ENCODE measurements around the gene TCFL5. TPM values are rescaled to one million over a fixed set of nuclear protein-coding genes. Genes with fewer than 3 reads are reported as not detected.

The TCFL5 gene
- total RNA-seq, 1 donor from 2014 or later, result 11.0 TPM

DNA sequence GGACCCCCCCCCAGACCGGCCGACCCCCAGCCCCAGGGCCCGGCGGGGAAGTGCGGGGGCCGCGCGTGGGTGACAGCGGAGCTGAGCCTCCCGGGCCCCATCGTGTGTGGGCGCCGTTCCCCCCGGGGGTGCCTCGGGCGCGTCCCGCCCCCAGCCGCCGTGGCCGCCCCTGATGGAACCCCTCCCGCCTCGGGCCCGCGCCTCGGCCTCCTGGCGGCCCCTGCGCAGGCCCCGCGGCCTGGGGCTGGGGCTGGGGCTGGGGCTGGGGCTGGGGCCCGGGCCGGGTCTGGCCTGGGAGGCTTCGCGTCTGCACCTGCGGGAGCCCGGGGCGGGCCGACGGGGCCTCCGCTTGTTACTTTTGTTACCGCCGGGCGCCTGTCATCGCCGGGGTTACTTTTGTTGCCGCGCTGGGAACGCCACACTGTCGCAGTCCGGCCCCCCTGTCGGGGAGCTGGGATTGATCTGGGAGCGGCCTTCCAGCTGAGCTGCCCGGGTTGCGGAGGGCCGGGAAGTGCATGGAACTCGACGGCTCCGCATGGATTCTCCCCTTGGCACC is 56.4 kb downstream of the TCFL5 start:
- peaks cover 29% of the 10 kb centered on the region for H3K79me2 ChIP-seq (ENCODE audit: insufficient read depth, low read length)
- H3K4me1 ChIP-seq (ENCODE audit: insufficient read depth, low read length), result peaks cover 13% of the 10 kb centered on the region
- TF ChIP-seq, protein P1, sequence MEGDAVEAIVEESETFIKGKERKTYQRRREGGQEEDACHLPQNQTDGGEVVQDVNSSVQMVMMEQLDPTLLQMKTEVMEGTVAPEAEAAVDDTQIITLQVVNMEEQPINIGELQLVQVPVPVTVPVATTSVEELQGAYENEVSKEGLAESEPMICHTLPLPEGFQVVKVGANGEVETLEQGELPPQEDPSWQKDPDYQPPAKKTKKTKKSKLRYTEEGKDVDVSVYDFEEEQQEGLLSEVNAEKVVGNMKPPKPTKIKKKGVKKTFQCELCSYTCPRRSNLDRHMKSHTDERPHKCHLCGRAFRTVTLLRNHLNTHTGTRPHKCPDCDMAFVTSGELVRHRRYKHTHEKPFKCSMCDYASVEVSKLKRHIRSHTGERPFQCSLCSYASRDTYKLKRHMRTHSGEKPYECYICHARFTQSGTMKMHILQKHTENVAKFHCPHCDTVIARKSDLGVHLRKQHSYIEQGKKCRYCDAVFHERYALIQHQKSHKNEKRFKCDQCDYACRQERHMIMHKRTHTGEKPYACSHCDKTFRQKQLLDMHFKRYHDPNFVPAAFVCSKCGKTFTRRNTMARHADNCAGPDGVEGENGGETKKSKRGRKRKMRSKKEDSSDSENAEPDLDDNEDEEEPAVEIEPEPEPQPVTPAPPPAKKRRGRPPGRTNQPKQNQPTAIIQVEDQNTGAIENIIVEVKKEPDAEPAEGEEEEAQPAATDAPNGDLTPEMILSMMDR (IDR thresholded peaks at IDR 0.05; ENCODE audit: insufficient read depth, low read depth, low read length), result no peak
- no peak for TF ChIP-seq EZH2 (IDR thresholded peaks at IDR 0.05; ENCODE audit: insufficient read depth, low read length)
- peak overlapping the region; percentile 6 for H3K27ac ChIP-seq (ENCODE audit: low read depth, low read length)
- peak overlapping the region; percentile 96 for H3K4me2 ChIP-seq (ENCODE audit: low read length)
- peak overlapping the region; percentile 41 for H2AFZ ChIP-seq (ENCODE audit: low read depth, low read length)
- Mint-ChIP-seq H3K27ac (ENCODE audit: unreplicated experiment) (peak overlapping the region; percentile 34), H3K36me3 (ENCODE audit: low read depth, unreplicated experiment) (peaks cover 9% of the 10 kb centered on the region), H3K27me3 (ENCODE audit: low read depth, unreplicated experiment) (no peaks in the 10 kb centered on the region), H3K4me3 (ENCODE audit: unreplicated experiment) (peak overlapping the region; percentile 87), H3K4me1 (ENCODE audit: low read depth, unreplicated experiment) (peaks cover 10% of the 10 kb centered on the region), H3K9me3 (ENCODE audit: unreplicated experiment) (no peaks in the 10 kb centered on the region)
- H3K36me3 ChIP-seq (ENCODE audit: insufficient read depth, low read length), result peaks cover 13% of the 10 kb centered on the region
- peaks cover 49% of the 10 kb centered on the region for H4K20me1 ChIP-seq (ENCODE audit: insufficient read depth, low read length)
- no peaks in the 10 kb centered on the region for H3K9me3 ChIP-seq (ENCODE audit: insufficient read depth, low read depth, low read length)
- DNase-seq (ENCODE audit: low read depth) (no peak), FAIRE-seq (no peak)
- H3K9ac ChIP-seq (ENCODE audit: low read length), result peak overlapping the region; percentile 87
- no peaks in the 10 kb centered on the region for H3K27me3 ChIP-seq (ENCODE audit: insufficient read depth, low read length)
- peak overlapping the region; percentile 77 for H3K4me3 ChIP-seq (ENCODE audit: insufficient read depth, low read depth, low read length)

DNA sequence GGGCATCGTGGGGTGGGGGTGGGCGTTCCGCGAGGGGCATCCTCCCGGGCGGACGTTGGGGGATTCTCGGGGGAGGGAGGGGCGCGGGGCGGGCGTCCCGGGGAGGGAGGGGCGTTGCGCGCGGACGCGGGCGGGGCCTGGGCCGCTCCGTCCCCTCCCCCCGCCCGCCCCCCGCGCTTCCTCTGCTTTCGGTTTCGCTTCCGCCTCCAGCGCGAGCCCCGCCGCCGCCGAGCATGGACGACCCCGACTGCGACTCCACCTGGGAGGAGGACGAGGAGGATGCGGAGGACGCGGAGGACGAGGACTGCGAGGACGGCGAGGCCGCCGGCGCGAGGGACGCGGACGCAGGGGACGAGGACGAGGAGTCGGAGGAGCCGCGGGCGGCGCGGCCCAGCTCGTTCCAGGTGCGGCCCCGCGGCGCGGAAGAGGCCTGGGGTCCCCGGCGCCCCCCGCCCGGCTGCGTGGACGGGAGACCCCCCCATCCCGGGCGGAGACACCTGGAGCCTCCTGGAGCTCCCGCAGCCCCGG is 56.9 kb downstream of the TCFL5 start, which contains the start of gene OGFR:
Gene OGFR, plus strand, starts transcription at position 209 of the 528 bp plus-strand sequence. Its CDS starts 25 bp downstream, at position 234.
- DNase-seq (ENCODE audit: low read depth), result peak; percentile 21

More for the DNA sequence above, 56.9 kb downstream of the TCFL5 start, which contains the start of gene OGFR:
- no peak for FAIRE-seq
- Mint-ChIP-seq H3K4me3 (ENCODE audit: unreplicated experiment) (peak within 1 kb of the TSS; percentile 89), H3K4me1 (ENCODE audit: low read depth, unreplicated experiment) (peaks cover 10% of the 10 kb centered on the region), H3K9me3 (ENCODE audit: unreplicated experiment) (no peaks in the 10 kb centered on the region), H3K27ac (ENCODE audit: unreplicated experiment) (peak within 1 kb of the TSS; percentile 90), H3K36me3 (ENCODE audit: low read depth, unreplicated experiment) (peaks cover 12% of the 10 kb centered on the region), H3K27me3 (ENCODE audit: low read depth, unreplicated experiment) (no peaks in the 10 kb centered on the region)
- H3K4me3 ChIP-seq (ENCODE audit: insufficient read depth, low read depth, low read length), result peak within 1 kb of the TSS; percentile 77
- peak within 1 kb of the TSS; percentile 66 for H3K27ac ChIP-seq (ENCODE audit: low read depth, low read length)
- peaks cover 13% of the 10 kb centered on the region for H3K4me1 ChIP-seq (ENCODE audit: insufficient read depth, low read length)
- H3K27me3 ChIP-seq (ENCODE audit: insufficient read depth, low read length), result no peaks in the 10 kb centered on the region
- peak within 1 kb of the TSS; percentile 75 for H2AFZ ChIP-seq (ENCODE audit: low read depth, low read length)
- H3K79me2 ChIP-seq (ENCODE audit: insufficient read depth, low read length), result peaks cover 29% of the 10 kb centered on the region
- H3K9me3 ChIP-seq (ENCODE audit: insufficient read depth, low read depth, low read length), result no peaks in the 10 kb centered on the region
- TF ChIP-seq EZH2 (IDR thresholded peaks at IDR 0.05; ENCODE audit: insufficient read depth, low read length), result no peak
- TF ChIP-seq, protein P1 (IDR thresholded peaks at IDR 0.05; ENCODE audit: insufficient read depth, low read depth, low read length), result no peak
- H3K4me2 ChIP-seq (ENCODE audit: low read length), result peak within 1 kb of the TSS; percentile 96
- H4K20me1 ChIP-seq (ENCODE audit: insufficient read depth, low read length), result peaks cover 47% of the 10 kb centered on the region
- H3K9ac ChIP-seq (ENCODE audit: low read length), result peak within 1 kb of the TSS; percentile 87
- H3K36me3 ChIP-seq (ENCODE audit: insufficient read depth, low read length), result peaks cover 10% of the 10 kb centered on the region
